Cerebellar cortex (tissue), 1 donor: ENCODE results near the gene PRDX5.

Source experiments
- DNase-seq: peaks from one replicate; pipeline ENCODE4 v3.0.0-alpha.2; 2015; ENCODE audit warnings: low spot score

PRDX5 gene

GRCh38 chr11:64347193-64347867, 29.4 kb downstream of the PRDX5 start:
- no peak for DNase-seq

GRCh38 chr11:64348383-64349024, 30.6 kb downstream of the PRDX5 start:
- DNase-seq = peak; percentile 83

GRCh38 chr11:64349025-64349387, 31.1 kb downstream of the PRDX5 start:
- DNase-seq = no peak

- DNase-seq = no peak
Observed at GRCh38 chr11:64349404-64349803, 31.5 kb downstream of the PRDX5 start.

GRCh38 chr11:64351136-64351631, 33.3 kb downstream of the PRDX5 start:
- DNase-seq = no peak

- peak; percentile 61 for DNase-seq
Observed at GRCh38 chr11:64352099-64352994, 34.4 kb downstream of the PRDX5 start.

GRCh38 chr11:64352995-64353714, 35.2 kb downstream of the PRDX5 start:
- no peak for DNase-seq

GRCh38 chr11:64353715-64354506, 36.0 kb downstream of the PRDX5 start:
- DNase-seq = no peak

GRCh38 chr11:64355078-64355940, 37.4 kb downstream of the PRDX5 start:
- peak; percentile 91 for DNase-seq

GRCh38 chr11:64356498-64357411, 38.8 kb downstream of the PRDX5 start:
- DNase-seq = peak; percentile 91

- DNase-seq = no peak
Observed at GRCh38 chr11:64357446-64357845, 39.5 kb downstream of the PRDX5 start.

GRCh38 chr11:64357904-64358535, 40.1 kb downstream of the PRDX5 start:
- no peak for DNase-seq

- DNase-seq = peak; percentile 38
Observed at GRCh38 chr11:64358536-64358906, 40.6 kb downstream of the PRDX5 start.

- DNase-seq = peak; percentile 53
Observed at GRCh38 chr11:64358907-64359711, 41.2 kb downstream of the PRDX5 start, which contains the start of gene RPS6KA4. Gene RPS6KA4, plus strand, starts transcription at chr11:64359162. Its CDS starts 74 bp downstream, at chr11:64359236.

GRCh38 chr11:64359712-64360445, 42.0 kb downstream of the PRDX5 start:
- DNase-seq = peak; percentile 70

- DNase-seq = no peak
Observed at GRCh38 chr11:64360448-64360921, 42.6 kb downstream of the PRDX5 start.

- DNase-seq = no peak
Observed at GRCh38 chr11:64361659-64362058, 43.7 kb downstream of the PRDX5 start.
